ENCODE measurements around the gene DROSHA. TPM values are rescaled to one million over a fixed set of nuclear protein-coding genes. Genes with fewer than 3 reads are reported as not detected.

The DROSHA gene
- total and polyA plus RNA-seq, 2 of the 4 experiments (the other 2 are of a cell fraction) = 36.4 to 36.5 TPM

- H3K9ac ChIP-seq (ENCODE audit: low read depth, low read length) = peak overlapping the region; percentile 35; the same call in 1 of the 2 replicates
- peaks cover 9% of the 10 kb centered on the region; the same call in 1 of the 2 replicates for H3K4me1 ChIP-seq (ENCODE audit: control insufficient read depth, insufficient read depth, low read length)
- H3K56ac ChIP-seq (ENCODE audit: extremely low read depth, insufficient read depth, low read length) = peak overlapping the region; percentile 28; the same call in 1 of the 2 replicates
- peak overlapping the region; percentile 74 for H2BK120ac ChIP-seq (ENCODE audit: low read depth, low read length)
- peak overlapping the region; percentile 35; the same call in 1 of the 2 replicates for H2BK20ac ChIP-seq (ENCODE audit: low read depth, low read length)
- H3K4ac ChIP-seq (ENCODE audit: low read depth, low read length) = peak overlapping the region; percentile 23; the same call in 1 of the 2 replicates
- in situ Hi-C loops (cut with MboI; ENCODE audit: low sequenced_read_pairs) = no loop called here
- peak overlapping the region in 1 of 2 experiments; percentile 42; a peak in 2 of 4 replicates for H4K8ac ChIP-seq (ENCODE audit: low read depth in 2 of 2, low read length in 2 of 2)
- peaks cover 20% of the 10 kb centered on the region for H3K36me3 ChIP-seq (ENCODE audit: control insufficient read depth, insufficient read depth, low read length)
- H3K4me2 ChIP-seq (ENCODE audit: low read depth, low read length) = peak overlapping the region; percentile 44; the same call in 1 of the 2 replicates
- H3K14ac ChIP-seq (replicated peaks; ENCODE audit: low read depth, low read length) = peak overlapping the region; percentile 50; the same call in 1 of the 2 replicates
- H2BK5ac ChIP-seq (ENCODE audit: low read depth, low read length, poor library complexity, severe bottlenecking) = peak overlapping the region; percentile 89
- H3K79me1 ChIP-seq (ENCODE audit: low read depth in 1 of 2, low read length in 2 of 2) = peaks cover 4 to 11% of the 10 kb centered on the region in 2 experiments; a peak in 3 of 4 replicates
- H3K4me3 ChIP-seq (ENCODE audit: insufficient read depth, low read depth, low read length) = no peak overlapping the region
- ATAC-seq (ENCODE audit: low read depth) (peak; percentile 24), DNase-seq (peak; percentile 38)
- ChIA-PET CTCF (interaction anchor here (0.6 kb wide), 1 partner anchor 116 kb away, joined by 3 read pairs; no protein-coding TSS in a partner anchor), POLR2A (ENCODE audit: unreplicated experiment) (no interaction called here)
- peak overlapping the region; percentile 40; the same call in 1 of the 2 replicates for H2AK5ac ChIP-seq (ENCODE audit: low read depth, low read length)
- no peak overlapping the region for H2AFZ ChIP-seq (replicated peaks; ENCODE audit: low read length, poor library complexity)
- no peaks in the 10 kb centered on the region; the same call in 1 of the 2 replicates for H3K9me1 ChIP-seq (ENCODE audit: insufficient read depth, low read length)
- no peak overlapping the region for H2AK9ac ChIP-seq (replicated peaks; ENCODE audit: low read depth, low read length, poor library complexity)
- no peaks in the 10 kb centered on the region for H4K20me1 ChIP-seq (ENCODE audit: insufficient read depth, low read length)
- 0 out of 2 replicates have a peak overlapping the region, but pooled peaks have one; percentile 3 for H3K23ac ChIP-seq (ENCODE audit: low read depth, low read length)
- H4K91ac ChIP-seq (ENCODE audit: insufficient read depth, low read depth, low read length) = peak overlapping the region; percentile 48
- H3K27me3 ChIP-seq (ENCODE audit: control insufficient read depth, insufficient read depth, low read length) = no peaks in the 10 kb centered on the region
- no peaks in the 10 kb centered on the region for H3K9me3 ChIP-seq (ENCODE audit: control insufficient read depth, insufficient read depth, low read length)
- no peak overlapping the region for H3K27ac ChIP-seq (ENCODE audit: insufficient read depth, low read length)
- no CpG with 5 or more reads among the region's 4 CpGs for WGBS, 2 experiments (ENCODE audit: extremely low coverage in 2 of 2, insufficient read length in 1 of 2)
- dilution Hi-C loops (cut with HindIII; ENCODE audit: low sequenced_read_pairs, unreplicated experiment) = no loop called here
- intact Hi-C loops (cut with micrococcal nuclease) = no loop called here
- peak overlapping the region; percentile 47; the same call in 1 of the 2 replicates for H4K5ac ChIP-seq (ENCODE audit: low read depth, low read length)
- no TSS peak for BruUV-seq (replicated peaks)
- peak overlapping the region; percentile 34; the same call in 1 of the 2 replicates for H3K18ac ChIP-seq (ENCODE audit: low read depth, low read length)
- no peak overlapping the region; the same call in 2 of the 3 replicates for H2BK15ac ChIP-seq (ENCODE audit: low read depth, low read length)
- TF ChIP-seq RAD21 (IDR thresholded peaks at IDR 0.05; ENCODE audit: low read length) (no peak), BHLHE40 (IDR thresholded peaks at IDR 0.05; ENCODE audit: low read depth, low read length) (no peak), USF2 (IDR thresholded peaks at IDR 0.05; ENCODE audit: low read depth, low read length) (no peak), NFE2L2 (IDR thresholded peaks at IDR 0.05; ENCODE audit: low read depth, low read length) (no peak), POLR2A (IDR thresholded peaks at IDR 0.05; ENCODE audit: low read depth, low read length) (no peak), RFX5 (IDR thresholded peaks at IDR 0.05; ENCODE audit: low read depth, low read length) (no peak), SMC3 (IDR thresholded peaks at IDR 0.05; ENCODE audit: low read depth, low read length) (no peak), MXI1 (IDR thresholded peaks at IDR 0.05; ENCODE audit: borderline replicate concordance, low read depth, low read length) (no peak), CHD1 (IDR thresholded peaks at IDR 0.05; ENCODE audit: low read depth, low read length) (no peak), MAFK (IDR thresholded peaks at IDR 0.05; ENCODE audit: low read depth, low read length) (no peak), ELK1 (IDR thresholded peaks at IDR 0.05; ENCODE audit: borderline replicate concordance, low read depth, low read length) (no peak), CEBPB (IDR thresholded peaks at IDR 0.05; ENCODE audit: low read depth, low read length) (no peak), FOS (IDR thresholded peaks at IDR 0.05; ENCODE audit: low read depth, low read length) (no peak)
- TF ChIP-seq, protein P1, sequence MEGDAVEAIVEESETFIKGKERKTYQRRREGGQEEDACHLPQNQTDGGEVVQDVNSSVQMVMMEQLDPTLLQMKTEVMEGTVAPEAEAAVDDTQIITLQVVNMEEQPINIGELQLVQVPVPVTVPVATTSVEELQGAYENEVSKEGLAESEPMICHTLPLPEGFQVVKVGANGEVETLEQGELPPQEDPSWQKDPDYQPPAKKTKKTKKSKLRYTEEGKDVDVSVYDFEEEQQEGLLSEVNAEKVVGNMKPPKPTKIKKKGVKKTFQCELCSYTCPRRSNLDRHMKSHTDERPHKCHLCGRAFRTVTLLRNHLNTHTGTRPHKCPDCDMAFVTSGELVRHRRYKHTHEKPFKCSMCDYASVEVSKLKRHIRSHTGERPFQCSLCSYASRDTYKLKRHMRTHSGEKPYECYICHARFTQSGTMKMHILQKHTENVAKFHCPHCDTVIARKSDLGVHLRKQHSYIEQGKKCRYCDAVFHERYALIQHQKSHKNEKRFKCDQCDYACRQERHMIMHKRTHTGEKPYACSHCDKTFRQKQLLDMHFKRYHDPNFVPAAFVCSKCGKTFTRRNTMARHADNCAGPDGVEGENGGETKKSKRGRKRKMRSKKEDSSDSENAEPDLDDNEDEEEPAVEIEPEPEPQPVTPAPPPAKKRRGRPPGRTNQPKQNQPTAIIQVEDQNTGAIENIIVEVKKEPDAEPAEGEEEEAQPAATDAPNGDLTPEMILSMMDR (conservative IDR thresholded peaks at IDR 0.05; ENCODE audit: low read depth, low read length) = no peak
Observed at GRCh38 chr5:31407921-31408693, 123.8 kb downstream of the DROSHA start.
